SU-DHL-6 (cell line): ENCODE measurements around the gene RASA2.

Source experiments
- H2AFZ ChIP-seq: fragments of 200-600 bp; sonication (generic); 2 replicates; pipeline ENCODE4 v1.6.1; 2014; ENCODE audit warnings: low read depth, mild to moderate bottlenecking, moderate library complexity, mixed read lengths, antibody characterized with exemption, low read length; ENCODE audit not compliant: severe bottlenecking
- H3F3A ChIP-seq: fragments of 200-600 bp; shearing (Covaris generic); 2 replicates; pipeline ENCODE4 v1.6.0; 2016; ENCODE audit warnings: antibody characterized with exemption, mild to moderate bottlenecking; ENCODE audit not compliant: insufficient read depth
- H3K27ac ChIP-seq: fragments of 200-600 bp; sonication (generic); 2 replicates; pipeline ENCODE4 v1.5.1; 2016; ENCODE audit warnings: low read depth, mild to moderate bottlenecking, low read length, moderate library complexity, mixed read lengths
- H3K27me3 ChIP-seq: fragments of 200-600 bp; sonication (generic), shearing (Covaris generic); 2 replicates; pipeline ENCODE4 v1.6.0; 2014; ENCODE audit warnings: mild to moderate bottlenecking, low read length
- H3K36me3 ChIP-seq: fragments of 200-600 bp; sonication (generic); 2 replicates; pipeline ENCODE4 v1.6.1; 2014; ENCODE audit warnings: mild to moderate bottlenecking, low read length, mixed read lengths
- H3K4me2 ChIP-seq: fragments of 300-600, 200-600 bp; shearing (Covaris generic), sonication (generic); 2 replicates; pipeline ENCODE4 v1.6.0; 2014; ENCODE audit warnings: low read length, low read depth, mild to moderate bottlenecking; ENCODE audit not compliant: poor library complexity, severe bottlenecking
- H3K4me3 ChIP-seq: fragments of 200-600 bp; sonication (generic); 2 replicates; pipeline ENCODE4 v1.5.1; 2014; ENCODE audit warnings: antibody characterized with exemption, low read length, mild to moderate bottlenecking, mixed read lengths; ENCODE audit not compliant: insufficient read depth, poor library complexity, severe bottlenecking
- H3K79me2 ChIP-seq: fragments of 200-600 bp; sonication (generic); 2 replicates; pipeline ENCODE4 v1.6.1; 2014; ENCODE audit warnings: mild to moderate bottlenecking, low read length, moderate library complexity; ENCODE audit not compliant: insufficient read depth
- H3K9ac ChIP-seq: fragments of 200-600 bp; sonication (generic); 2 replicates; pipeline ENCODE4 v1.7.0; 2014; ENCODE audit warnings: mild to moderate bottlenecking, low read length
- H3K9me2 ChIP-seq: fragments of 200-600 bp; sonication (generic); replicated peaks from 2 replicates; pipeline ENCODE4 v1.6.1; 2014; ENCODE audit warnings: low read length; ENCODE audit not compliant: insufficient read depth
- H3K9me3 ChIP-seq: fragments of 200-600 bp; sonication (generic); 2 replicates; pipeline ENCODE4 v1.6.1; 2014; ENCODE audit warnings: low read length, mixed read lengths; ENCODE audit not compliant: insufficient read depth
- H4K20me1 ChIP-seq: fragments of 200-600 bp; sonication (generic); 2 replicates; pipeline ENCODE4 v1.6.1; 2014; ENCODE audit warnings: low read depth, mild to moderate bottlenecking, antibody characterized with exemption, low read length, moderate library complexity, mixed read lengths
- EZH2phosphoT487 ChIP-seq: fragments of 200-600 bp; sonication (generic), shearing (Covaris generic); conservative IDR thresholded peaks from 2 replicates; pipeline ENCODE4 v1.6.1; 2018; ENCODE audit warnings: mild to moderate bottlenecking, antibody characterized with exemption, low read length, moderate library complexity, mixed read lengths
- TF ChIP-seq, protein P1 (sequence below): fragments of 200-600 bp; sonication (generic); IDR thresholded peaks from one replicate; pipeline ENCODE4 v1.5.1; 2017; ENCODE audit warnings: antibody characterized with exemption, mild to moderate bottlenecking, low read length, moderate library complexity; ENCODE audit not compliant: insufficient read depth, poor library complexity, severe bottlenecking

RASA2 gene

GRCh38 chr3:141523615-141524375 lies 37.0 kb downstream of the RASA2 start:
- H3K79me2 ChIP-seq, result no peaks in the 10 kb centered on the region
- no peak overlapping the region for H3K27ac ChIP-seq
- H4K20me1 ChIP-seq, result no peaks in the 10 kb centered on the region
- no peak overlapping the region for H3K4me3 ChIP-seq
- no peak overlapping the region for H2AFZ ChIP-seq
- TF ChIP-seq, protein P1, sequence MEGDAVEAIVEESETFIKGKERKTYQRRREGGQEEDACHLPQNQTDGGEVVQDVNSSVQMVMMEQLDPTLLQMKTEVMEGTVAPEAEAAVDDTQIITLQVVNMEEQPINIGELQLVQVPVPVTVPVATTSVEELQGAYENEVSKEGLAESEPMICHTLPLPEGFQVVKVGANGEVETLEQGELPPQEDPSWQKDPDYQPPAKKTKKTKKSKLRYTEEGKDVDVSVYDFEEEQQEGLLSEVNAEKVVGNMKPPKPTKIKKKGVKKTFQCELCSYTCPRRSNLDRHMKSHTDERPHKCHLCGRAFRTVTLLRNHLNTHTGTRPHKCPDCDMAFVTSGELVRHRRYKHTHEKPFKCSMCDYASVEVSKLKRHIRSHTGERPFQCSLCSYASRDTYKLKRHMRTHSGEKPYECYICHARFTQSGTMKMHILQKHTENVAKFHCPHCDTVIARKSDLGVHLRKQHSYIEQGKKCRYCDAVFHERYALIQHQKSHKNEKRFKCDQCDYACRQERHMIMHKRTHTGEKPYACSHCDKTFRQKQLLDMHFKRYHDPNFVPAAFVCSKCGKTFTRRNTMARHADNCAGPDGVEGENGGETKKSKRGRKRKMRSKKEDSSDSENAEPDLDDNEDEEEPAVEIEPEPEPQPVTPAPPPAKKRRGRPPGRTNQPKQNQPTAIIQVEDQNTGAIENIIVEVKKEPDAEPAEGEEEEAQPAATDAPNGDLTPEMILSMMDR, result no peak
- TF ChIP-seq EZH2phosphoT487, result no peak
- no peaks in the 10 kb centered on the region for H3K27me3 ChIP-seq
- no peak overlapping the region for H3K9ac ChIP-seq
- no peaks in the 10 kb centered on the region for H3K9me2 ChIP-seq
- 0 out of 2 replicates have a peak, but pooled peaks cover 1% of the 10 kb centered on the region for H3F3A ChIP-seq
- H3K36me3 ChIP-seq, result peaks cover 5% of the 10 kb centered on the region
- no peaks in the 10 kb centered on the region for H3K9me3 ChIP-seq
- H3K4me2 ChIP-seq, result no peak overlapping the region

DNA sequence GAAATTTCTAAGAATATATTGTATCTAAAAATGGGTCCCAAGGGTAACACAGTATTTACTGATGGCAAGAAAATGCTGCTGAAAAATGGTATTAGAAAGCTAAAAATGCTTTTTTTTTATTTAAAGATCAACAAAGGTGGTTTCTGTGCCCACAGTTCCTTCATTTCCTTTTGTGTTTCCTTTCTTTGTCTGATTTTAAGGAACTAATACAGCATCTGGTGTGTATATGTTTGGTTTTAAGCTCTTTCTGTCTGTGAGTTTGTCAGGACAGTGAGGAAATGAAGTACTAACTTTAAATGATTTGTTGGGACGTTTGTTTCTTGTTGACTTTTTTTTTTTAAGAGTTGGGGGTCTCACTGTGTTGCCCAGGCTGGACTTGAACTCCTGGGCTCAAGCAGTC lies 38.2 kb downstream of the RASA2 start:
- TF ChIP-seq, protein P1, result no peak
- no peak for TF ChIP-seq EZH2phosphoT487
- peaks cover 5% of the 10 kb centered on the region; the same call in 1 of the 2 replicates for H3K36me3 ChIP-seq
- 0 out of 2 replicates have a peak, but pooled peaks cover 3% of the 10 kb centered on the region for H3F3A ChIP-seq
- no peaks in the 10 kb centered on the region for H3K79me2 ChIP-seq
- H4K20me1 ChIP-seq, result no peaks in the 10 kb centered on the region
- H2AFZ ChIP-seq, result no peak overlapping the region
- no peaks in the 10 kb centered on the region for H3K9me3 ChIP-seq
- no peaks in the 10 kb centered on the region for H3K9me2 ChIP-seq
- no peaks in the 10 kb centered on the region for H3K27me3 ChIP-seq
- no peak overlapping the region for H3K9ac ChIP-seq
- no peak overlapping the region for H3K27ac ChIP-seq
- no peak overlapping the region for H3K4me3 ChIP-seq
- no peak overlapping the region for H3K4me2 ChIP-seq

DNA sequence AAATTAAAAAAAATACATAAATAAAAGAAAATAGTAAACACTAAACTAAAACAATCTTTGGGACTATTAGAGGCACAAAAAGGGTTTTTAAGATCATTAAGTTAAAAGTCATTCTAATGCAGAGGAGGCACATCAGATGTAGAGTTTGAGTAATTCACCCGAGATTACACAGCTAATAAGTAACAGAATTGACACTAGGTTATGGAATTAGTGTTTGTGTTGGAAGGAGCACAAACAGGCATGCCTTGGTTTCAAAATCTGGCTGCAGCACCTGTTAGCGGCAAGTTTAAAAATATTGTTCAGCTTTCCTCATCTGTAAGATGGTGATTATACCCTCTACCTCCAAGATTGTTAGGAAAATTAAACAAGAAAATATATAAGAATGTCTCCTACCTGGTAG lies 39.0 kb downstream of the RASA2 start:
- Histone ChIP-seq H3F3A (0 out of 2 replicates have a peak, but pooled peaks cover 3% of the 10 kb centered on the region), H2AFZ (no peak overlapping the region)

More for the DNA sequence above, 39.0 kb downstream of the RASA2 start:
- H3K36me3 ChIP-seq, result peaks cover 9% of the 10 kb centered on the region
- TF ChIP-seq EZH2phosphoT487, result no peak
- TF ChIP-seq, protein P1, result no peak
- H3K4me3 ChIP-seq, result no peak overlapping the region
- no peaks in the 10 kb centered on the region for H3K9me3 ChIP-seq
- no peak overlapping the region for H3K9ac ChIP-seq
- no peaks in the 10 kb centered on the region for H3K9me2 ChIP-seq
- H3K27me3 ChIP-seq, result no peaks in the 10 kb centered on the region
- no peaks in the 10 kb centered on the region for H3K79me2 ChIP-seq
- H3K4me2 ChIP-seq, result no peak overlapping the region
- no peaks in the 10 kb centered on the region for H4K20me1 ChIP-seq
- no peak overlapping the region for H3K27ac ChIP-seq
